ENCODE data around the gene GREB1.

DNA sequence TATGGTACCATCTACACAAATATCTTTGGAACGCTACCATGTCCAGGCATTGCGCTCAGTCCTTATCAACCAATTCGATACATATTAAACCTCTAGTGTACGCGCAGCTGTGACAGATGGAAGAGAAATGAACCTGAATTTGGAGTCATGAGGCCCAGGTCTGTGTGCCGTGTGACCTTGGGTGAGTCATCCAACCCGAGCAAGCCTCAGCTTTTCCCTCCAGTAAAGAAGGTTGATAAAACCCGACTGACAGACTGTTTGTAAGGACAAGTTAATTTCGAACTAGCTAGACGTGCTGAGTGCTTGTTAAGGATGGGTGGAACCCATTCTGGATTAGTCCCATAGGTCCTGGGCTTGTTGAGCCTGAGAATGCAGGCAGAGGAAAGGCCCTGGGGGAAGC lies 28.2 kb downstream of the GREB1 start:
- TF ChIP-seq, protein P1, sequence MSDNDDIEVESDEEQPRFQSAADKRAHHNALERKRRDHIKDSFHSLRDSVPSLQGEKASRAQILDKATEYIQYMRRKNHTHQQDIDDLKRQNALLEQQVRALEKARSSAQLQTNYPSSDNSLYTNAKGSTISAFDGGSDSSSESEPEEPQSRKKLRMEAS (IDR thresholded peaks at IDR 0.05), result no peak
- TF ChIP-seq, protein P2, sequence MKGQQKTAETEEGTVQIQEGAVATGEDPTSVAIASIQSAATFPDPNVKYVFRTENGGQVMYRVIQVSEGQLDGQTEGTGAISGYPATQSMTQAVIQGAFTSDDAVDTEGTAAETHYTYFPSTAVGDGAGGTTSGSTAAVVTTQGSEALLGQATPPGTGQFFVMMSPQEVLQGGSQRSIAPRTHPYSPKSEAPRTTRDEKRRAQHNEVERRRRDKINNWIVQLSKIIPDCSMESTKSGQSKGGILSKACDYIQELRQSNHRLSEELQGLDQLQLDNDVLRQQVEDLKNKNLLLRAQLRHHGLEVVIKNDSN (IDR thresholded peaks at IDR 0.05), result no peak
- no peak for TF ChIP-seq CREB1 (IDR thresholded peaks at IDR 0.05; ENCODE audit: low read depth)
- TF ChIP-seq YY1 (IDR thresholded peaks at IDR 0.05; ENCODE audit: low read depth), result no peak
- no peak for TF ChIP-seq TEAD4 (IDR thresholded peaks at IDR 0.05)
